ENCODE data around the gene FBXL7. TPM values are rescaled to one million over a fixed set of nuclear protein-coding genes. Genes with fewer than 3 reads are reported as not detected.

Gene FBXL7
- total and polyA plus RNA-seq, 2 donors (not counting 1 experiment from before 2014, with no cell fraction given) = not detected

GRCh38 chr5:15783734-15784133, 283.8 kb downstream of the FBXL7 start:
- Histone ChIP-seq H3K36me3 (replicated peaks in 1 of 2; ENCODE audit: control extremely low read depth in 1 of 2, control insufficient read depth in 1 of 2, extremely low read depth in 1 of 2, insufficient read depth in 2 of 2, low read length in 1 of 2) (no peaks in the 10 kb centered on the region), H3K9ac (ENCODE audit: low read length) (no peak overlapping the region), H2AFZ (ENCODE audit: insufficient read depth, low read depth, low read length, poor library complexity, severe bottlenecking) (no peak overlapping the region), H3K4me2 (replicated peaks; ENCODE audit: low read depth, low read length, poor library complexity, severe bottlenecking) (no peak overlapping the region), H3K27me3 (replicated peaks in 1 of 4; ENCODE audit: control extremely low read depth in 1 of 4, control insufficient read depth in 3 of 4, insufficient read depth in 4 of 4, low read length in 3 of 4) (no peaks in the 10 kb centered on the region), H4K20me1 (ENCODE audit: control insufficient read depth, insufficient read depth, low read length, poor library complexity, severe bottlenecking) (no peaks in the 10 kb centered on the region), H3K27ac (ENCODE audit: low read length in 2 of 2) (no peak overlapping the region), H3K9me3 (ENCODE audit: control extremely low read depth in 1 of 3, control insufficient read depth in 2 of 3, insufficient read depth in 1 of 3, low read length in 2 of 3) (peaks cover 0 to 6% (median 0%) of the 10 kb centered on the region in 3 donors), H3K4me1 (ENCODE audit: control insufficient read depth in 2 of 2, insufficient read depth in 2 of 2, low read length in 2 of 2) (no peaks in the 10 kb centered on the region), H3K79me2 (ENCODE audit: control insufficient read depth, insufficient read depth, low read length) (no peaks in the 10 kb centered on the region), H3K4me3 (ENCODE audit: control extremely low read depth in 1 of 5, extremely low read depth in 1 of 5, insufficient read depth in 1 of 5, low read depth in 2 of 5, low read length in 4 of 5) (no peak overlapping the region)
- ATAC-seq (ENCODE audit: low read depth) (no peak), DNase-seq (no peak)
- ChIA-PET CTCF (no interaction called here), POLR2A (no interaction called here)
- H3K4me3 Mint-ChIP-seq = no peak overlapping the region
- H3K9me3 Mint-ChIP-seq (ENCODE audit: insufficient read depth) = peaks cover 4% of the 10 kb centered on the region
- TF ChIP-seq CTCF (IDR thresholded peaks at IDR 0.05) = no peak
- no peak for TF ChIP-seq EZH2 (IDR thresholded peaks at IDR 0.05; ENCODE audit: borderline replicate concordance, insufficient read depth, low read depth, low read length, poor library complexity, severe bottlenecking)
- intact Hi-C loops (cut with micrococcal nuclease) = no loop called here
- no peaks in the 10 kb centered on the region for H3K4me1 Mint-ChIP-seq
- no peaks in the 10 kb centered on the region for H3K27me3 Mint-ChIP-seq
- no peak overlapping the region for H3K27ac Mint-ChIP-seq

- H3K9me3 ChIP-seq (ENCODE audit: control extremely low read depth in 1 of 3, control insufficient read depth in 2 of 3, insufficient read depth in 1 of 3, low read length in 2 of 3) = peaks cover 0 to 12% (median 0%) of the 10 kb centered on the region in 3 donors
- Mint-ChIP-seq H3K9me3 (ENCODE audit: insufficient read depth) (peaks cover 4% of the 10 kb centered on the region), H3K4me3 (no peak overlapping the region), H3K4me1 (no peaks in the 10 kb centered on the region), H3K27me3 (no peaks in the 10 kb centered on the region), H3K27ac (no peak overlapping the region)
- H3K4me3 ChIP-seq (ENCODE audit: control extremely low read depth in 1 of 5, extremely low read depth in 1 of 5, insufficient read depth in 1 of 5, low read depth in 2 of 5, low read length in 4 of 5) = no peak overlapping the region
- POLR2A ChIA-PET = no interaction called here
- H3K9ac ChIP-seq (ENCODE audit: low read length) = no peak overlapping the region
- no peak for ATAC-seq (ENCODE audit: low read depth)
- no peaks in the 10 kb centered on the region for H3K79me2 ChIP-seq (ENCODE audit: control insufficient read depth, insufficient read depth, low read length)
- no peaks in the 10 kb centered on the region for H3K36me3 ChIP-seq (replicated peaks in 1 of 2; ENCODE audit: control extremely low read depth in 1 of 2, control insufficient read depth in 1 of 2, extremely low read depth in 1 of 2, insufficient read depth in 2 of 2, low read length in 1 of 2)
- H3K27ac ChIP-seq (ENCODE audit: low read length in 2 of 2) = no peak overlapping the region
- no peak for TF ChIP-seq EZH2 (IDR thresholded peaks at IDR 0.05; ENCODE audit: borderline replicate concordance, insufficient read depth, low read depth, low read length, poor library complexity, severe bottlenecking)
- TF ChIP-seq CTCF (IDR thresholded peaks at IDR 0.05) = no peak
- no peak overlapping the region for H2AFZ ChIP-seq (ENCODE audit: insufficient read depth, low read depth, low read length, poor library complexity, severe bottlenecking)
- no peak overlapping the region for H3K4me2 ChIP-seq (replicated peaks; ENCODE audit: low read depth, low read length, poor library complexity, severe bottlenecking)
- CTCF ChIA-PET = no interaction called here
- H4K20me1 ChIP-seq (ENCODE audit: control insufficient read depth, insufficient read depth, low read length, poor library complexity, severe bottlenecking) = no peaks in the 10 kb centered on the region
- H3K4me1 ChIP-seq (ENCODE audit: control insufficient read depth in 2 of 2, insufficient read depth in 2 of 2, low read length in 2 of 2) = no peaks in the 10 kb centered on the region
- no peak for DNase-seq
- no peaks in the 10 kb centered on the region for H3K27me3 ChIP-seq (replicated peaks in 1 of 4; ENCODE audit: control extremely low read depth in 1 of 4, control insufficient read depth in 3 of 4, insufficient read depth in 4 of 4, low read length in 3 of 4)
- WGBS (ENCODE audit: insufficient coverage) = 84% methylated on average over 3 of the region's 5 CpGs
- intact Hi-C loops (cut with micrococcal nuclease) = no loop called here
These were observed 285.6 kb downstream of the FBXL7 start for GRCh38 chr5:15785531-15785981.

All from B cell (primary cell).